ENCODE measurements around the gene VPS39. TPM values are rescaled to one million over a fixed set of nuclear protein-coding genes. Genes with fewer than 3 reads are reported as not detected.
A peak's percentile ranks its signal among the peaks of the same experiment; 100 is the strongest.

VPS39 gene
- total RNA-seq, 1 experiment from 2014 or later: 28.5 TPM

GRCh38 chr15:42134617-42135245, 73.4 kb downstream of the VPS39 start:
- no peak for TF ChIP-seq CTCF (conservative IDR thresholded peaks at IDR 0.05; ENCODE audit: low read depth, low read length)
- TF ChIP-seq EZH2phosphoT487 (IDR thresholded peaks at IDR 0.05; ENCODE audit: borderline replicate concordance, low read length): no peak
- Histone ChIP-seq H3K27ac (ENCODE audit: low read length) (no peak overlapping the region), H3K4me2 (ENCODE audit: low read length) (0 out of 2 replicates have a peak overlapping the region, but pooled peaks have one; percentile 8), H4K20me1 (ENCODE audit: low read length) (no peaks in the 10 kb centered on the region), H3K9ac (ENCODE audit: low read length) (no peak overlapping the region), H3K79me2 (ENCODE audit: low read length) (no peaks in the 10 kb centered on the region), H3K4me1 (ENCODE audit: insufficient read depth, low read length) (peaks cover 17% of the 10 kb centered on the region), H2AFZ (ENCODE audit: low read length) (no peak overlapping the region), H3F3A (ENCODE audit: low read length, unreplicated experiment) (no peaks in the 10 kb centered on the region), H3K4me3 (ENCODE audit: low read length) (no peak overlapping the region), H3K27me3 (ENCODE audit: low read length) (no peaks in the 10 kb centered on the region), H3K9me2 (replicated peaks; ENCODE audit: low read length) (no peaks in the 10 kb centered on the region), H3K36me3 (ENCODE audit: low read depth, low read length) (no peaks in the 10 kb centered on the region), H3K9me3 (ENCODE audit: low read length) (no peaks in the 10 kb centered on the region)
- POLR2A ChIA-PET (ENCODE audit: unreplicated experiment): interaction anchor here (0.7 kb wide), 1 partner anchor 72 kb away, joined by 11 read pairs; no protein-coding TSS in a partner anchor
- BruUV-seq (replicated peaks): no TSS peak
- intact Hi-C loops (cut with micrococcal nuclease): loop anchor here (1.0 kb wide), 1 partner anchor 50 kb away; no protein-coding TSS in a partner anchor
- CTCF ChIA-PET: interaction anchor here (3.8 kb wide), 1 partner anchor 50 kb away, joined by 19 read pairs; no protein-coding TSS in a partner anchor
- ATAC-seq (peak; percentile 25; the same call in 1 of the 2 replicates), DNase-seq (peak; percentile 43)

GRCh38 chr15:42133886-42134502, 74.1 kb downstream of the VPS39 start:
- peak overlapping the region; percentile 26; the same call in 1 of the 2 replicates for H2AFZ ChIP-seq (ENCODE audit: low read length)
- H3K4me2 ChIP-seq (ENCODE audit: low read length): 0 out of 2 replicates have a peak overlapping the region, but pooled peaks have one; percentile 18
- no peaks in the 10 kb centered on the region for H3K79me2 ChIP-seq (ENCODE audit: low read length)
- peak; percentile 94 for TF ChIP-seq CTCF (conservative IDR thresholded peaks at IDR 0.05; ENCODE audit: low read depth, low read length)
- TF ChIP-seq EZH2phosphoT487 (IDR thresholded peaks at IDR 0.05; ENCODE audit: borderline replicate concordance, low read length): no peak
- no peak for TF ChIP-seq EZH2 (IDR thresholded peaks at IDR 0.05; ENCODE audit: low read length, unreplicated experiment)
- no TSS peak for BruUV-seq (replicated peaks)
- POLR2A ChIA-PET (ENCODE audit: unreplicated experiment): interaction anchor here (0.7 kb wide), 1 partner anchor 71 kb away, joined by 11 read pairs; no protein-coding TSS in a partner anchor
- no peak overlapping the region for H3K27ac ChIP-seq (ENCODE audit: low read length)
- DNase-seq (peak; percentile 79), ATAC-seq (peak; percentile 69)
- H3K9ac ChIP-seq (ENCODE audit: low read length): no peak overlapping the region
- H3K36me3 ChIP-seq (ENCODE audit: low read depth, low read length): no peaks in the 10 kb centered on the region
- CTCF ChIA-PET: interaction anchor here (0.6 to 3.8 kb wide), 2 partner anchors 9 to 49 kb away, joined by 3 to 19 read pairs; no protein-coding TSS in a partner anchor
- no peaks in the 10 kb centered on the region for H3K27me3 ChIP-seq (ENCODE audit: low read length)
- intact Hi-C loops (cut with micrococcal nuclease): no loop called here
- H4K20me1 ChIP-seq (ENCODE audit: low read length): no peaks in the 10 kb centered on the region
- H3K9me2 ChIP-seq (replicated peaks; ENCODE audit: low read length): no peaks in the 10 kb centered on the region
- no peaks in the 10 kb centered on the region for H3K9me3 ChIP-seq (ENCODE audit: low read length)
- no peak overlapping the region for H3K4me3 ChIP-seq (ENCODE audit: low read length)
- H3F3A ChIP-seq (ENCODE audit: low read length, unreplicated experiment): no peaks in the 10 kb centered on the region
- H3K4me1 ChIP-seq (ENCODE audit: insufficient read depth, low read length): peaks cover 17% of the 10 kb centered on the region

Data from PC-3 (cell line).